K562 (cell line): Measurements from ENCODE around the gene GCN1. TPM values are rescaled to one million over a fixed set of nuclear protein-coding genes. Genes with fewer than 3 reads are reported as not detected.

Experiments
- ADNP ChIP-seq: fragments of 200-800 bp; sonication (Bioruptor generic); IDR thresholded peaks from 2 replicates; pipeline ENCODE4 v1.6.1; 2016; ENCODE audit warnings: missing genetic modification characterization, missing compliant biosample characterization
- BCL6 ChIP-seq: fragments of 250-450 bp; sonication (Bioruptor Pico); IDR thresholded peaks from 2 replicates; pipeline ENCODE4 v1.4.0; 2020
- CREB3 ChIP-seq: fragments of 450-650 bp; conservative IDR thresholded peaks from 2 replicates; pipeline ENCODE4 v1.6.1; 2016; ENCODE audit warnings: missing genetic modification characterization, low read depth, mild to moderate bottlenecking, missing compliant biosample characterization, moderate library complexity
- HDAC1 ChIP-seq, 2 experiments: fragments of 450-650 bp; IDR thresholded peaks; 2 replicates each; pipeline ENCODE4 v1.6.1; 2016 to 2017; ENCODE audit warnings: inconsistent platforms in 1 of 2, mild to moderate bottlenecking in 1 of 2, moderate library complexity in 1 of 2
- JUN ChIP-seq, 2 experiments: sonication (generic) in 1 of 2; formaldehyde crosslinking in 1 of 2; IDR thresholded peaks; 2 replicates each; pipeline versions ENCODE4 v1.6.1 to v1.8.0; 2012 to 2022; ENCODE audit warnings: borderline replicate concordance in 2 of 2, mild to moderate bottlenecking in 2 of 2, improper control_type of control experiment in 1 of 2, low read depth in 1 of 2, low read length in 1 of 2, missing genetic modification reagents in 1 of 2
- MYC ChIP-seq, 2 experiments: fragments of 250-450 bp in 1 of 2; sonication (Bioruptor Pico) in 1 of 2; IDR thresholded peaks; 2 replicates each; pipeline versions ENCODE4 v1.5.1 to v1.6.1; 2012 to 2021; ENCODE audit warnings: low read depth in 2 of 2, borderline replicate concordance in 1 of 2, improper control_type of control experiment in 1 of 2, low read length in 1 of 2, mild to moderate bottlenecking in 1 of 2, moderate library complexity in 1 of 2
- NRF1 ChIP-seq, 2 experiments: fragments of 450-650 bp; IDR thresholded peaks in 1 of 2; conservative IDR thresholded peaks in 1 of 2; 2 replicates each; pipeline ENCODE4 v1.6.1; 2014; ENCODE audit warnings: mild to moderate bottlenecking in 2 of 2
- PML ChIP-seq: IDR thresholded peaks from 2 replicates; pipeline ENCODE4 v1.6.1; 2012; ENCODE audit warnings: low read length, inconsistent platforms
- POLR2G ChIP-seq: fragments of 200-400 bp; formaldehyde crosslinking; IDR thresholded peaks from 2 replicates; pipeline ENCODE4 v1.6.1; 2017; ENCODE audit warnings: low read depth, mild to moderate bottlenecking, antibody characterized with exemption, low read length, moderate library complexity
- RBM34 ChIP-seq: fragments of 200-400 bp; formaldehyde crosslinking; IDR thresholded peaks from 2 replicates; pipeline ENCODE4 v1.6.1; 2018; ENCODE audit warnings: low read length, borderline replicate concordance; ENCODE audit not compliant: insufficient read depth
- SIN3B ChIP-seq: fragments of 450-650 bp; IDR thresholded peaks from 2 replicates; pipeline ENCODE4 v1.6.1; 2017; ENCODE audit warnings: low read depth, mild to moderate bottlenecking, moderate library complexity
- SLC30A9 ChIP-seq: fragments of 250-450 bp; sonication (Bioruptor Pico); IDR thresholded peaks from 2 replicates; pipeline ENCODE4 v1.8.0; 2022; ENCODE audit warnings: mild to moderate bottlenecking, moderate library complexity
- ZBTB17 ChIP-seq: fragments of 450-650 bp; formaldehyde crosslinking; IDR thresholded peaks from 2 replicates; pipeline ENCODE4 v1.4.0; 2020; ENCODE audit warnings: mild to moderate bottlenecking
- ZBTB5 ChIP-seq: fragments of 450-650 bp; IDR thresholded peaks from 2 replicates; pipeline ENCODE4 v1.6.1; 2017; ENCODE audit warnings: antibody characterized with exemption
- ZC3H11A ChIP-seq: IDR thresholded peaks from 2 replicates; pipeline ENCODE4 v1.6.1; 2012; ENCODE audit warnings: low read depth, low read length, improper control_type of control experiment
- ZNF140 ChIP-seq: fragments of 250-450 bp; sonication (Bioruptor Pico); IDR thresholded peaks from 2 replicates; pipeline ENCODE4 v1.8.0; 2021; ENCODE audit warnings: moderate library complexity, mild to moderate bottlenecking, inconsistent platforms
- ZNF224 ChIP-seq: sonication (generic); formaldehyde crosslinking; IDR thresholded peaks from 2 replicates; pipeline ENCODE4 v1.8.0; 2022; ENCODE audit warnings: mild to moderate bottlenecking, missing genetic modification reagents
- ZNF445 ChIP-seq: fragments of 250-450 bp; sonication (Bioruptor Pico); IDR thresholded peaks from 2 replicates; pipeline ENCODE4 v1.4.0; 2020; ENCODE audit warnings: low read depth, mild to moderate bottlenecking, moderate library complexity
- ZNF609 ChIP-seq: sonication (generic); formaldehyde crosslinking; IDR thresholded peaks from 2 replicates; pipeline ENCODE4 v1.8.1; 2023; ENCODE audit warnings: missing genetic modification reagents, mild to moderate bottlenecking, borderline replicate concordance
- polyA plus RNA-seq, 8 experiments: library from polyadenylated mRNA; depleted of rRNA in 4 of 8; stranded (reverse) in 5 of 8; unstranded in 3 of 8; fragments of >200 nt; fragmentation: Nextera tagmentation in 2 of 8; fragmentation: Illumina TruSeq in 1 of 8; extraction: Ambion mirVana in 2 of 8; extraction: Trizol in 1 of 8; gene quantifications; 2 replicates each; pipeline versions ENCODE4 v1.2.1 to v1.2.3, GENCODE V29; 2011 to 2014; ENCODE audit warnings: inconsistent platforms in 1 of 8, missing spikeins in 1 of 8
- total RNA-seq, 7 experiments: library from RNA; depleted of rRNA in 6 of 7; stranded (reverse); fragments of >200 nt in 6 of 7; fragmentation: Illumina TruSeq in 2 of 7; extraction: Trizol in 2 of 7; gene quantifications; 2 replicates each; pipeline versions ENCODE4 v1.2.1 to v1.2.3, GENCODE V29; 2011 to 2021; ENCODE audit warnings: low replicate concordance in 1 of 7

GCN1 gene
- total and polyA plus RNA-seq, 9 of the 15 experiments (the other 6 are each of a cell fraction or from before 2014, with no cell fraction given): 11.9 to 190 (median 51.7) TPM

GRCh38 chr12:120116792-120117651 lies 77.5 kb downstream of the GCN1 start (continued):
- TF ChIP-seq ZBTB17 (CRISPR knock-in tag): peak; percentile 75; the same call in 1 of the 2 replicates
- no peak for TF ChIP-seq CREB3 (tag)
- TF ChIP-seq ZNF609 (CRISPR knock-in tag): no peak
- TF ChIP-seq BCL6 (CRISPR knock-in tag): no peak
- peak; percentile 88 for TF ChIP-seq MYC (IDR thresholded peaks at IDR 0.05; ENCODE audit: low read depth, low read length)
- TF ChIP-seq MYC (CRISPR knock-in tag; IDR thresholded peaks at IDR 0.05; ENCODE audit: borderline replicate concordance, low read depth): no peak
- TF ChIP-seq ZC3H11A: no peak
- TF ChIP-seq NRF1 (conservative IDR thresholded peaks at IDR 0.05 in 1 of 2, IDR thresholded peaks at IDR 0.05 in 1 of 2): peak; percentile 99 to 100
- no peak for TF ChIP-seq RBM34
- TF ChIP-seq SIN3B: peak; percentile 47; the same call in 1 of the 2 replicates
- no peak for TF ChIP-seq ZNF140 (CRISPR knock-in tag)
- TF ChIP-seq POLR2G: peak; percentile 87
- peak in 1 of 2 experiments; percentile 94; a peak in 2 of 4 replicates for TF ChIP-seq HDAC1 (IDR thresholded peaks at IDR 0.05)
- TF ChIP-seq SLC30A9: no peak
- no peak for TF ChIP-seq ZNF445
- TF ChIP-seq ZNF224: no peak
- TF ChIP-seq JUN (IDR thresholded peaks at IDR 0.05; ENCODE audit: borderline replicate concordance, low read depth, low read length): 0 out of 2 replicates have a peak, but pooled peaks have one; percentile 12
- no peak for TF ChIP-seq JUN (CRISPR knock-in tag; IDR thresholded peaks at IDR 0.05; ENCODE audit: borderline replicate concordance)
- peak; percentile 55; the same call in 1 of the 2 replicates for TF ChIP-seq PML
- no peak for TF ChIP-seq ADNP (tag)
- TF ChIP-seq ZBTB5: no peak
